Ascending aorta (tissue), 2 donors: ENCODE results near the gene HAUS1. TPM values are rescaled to one million over a fixed set of nuclear protein-coding genes. Genes with fewer than 3 reads are reported as not detected.
"Not testable (repeated sequence)": the region's sequence is repeated elsewhere in the genome, so short reads cannot be mapped to it uniquely, and the experiment has no call there.

Experiments used
- DNase-seq, 2 donors: peaks; one replicate each; pipeline ENCODE4 v3.0.0-alpha.2; 2019; ENCODE audit warnings: low spot score in 2 of 2
- H3K27ac ChIP-seq, 2 donors: fragments of 200-600 bp; sonication (generic); one replicate each; pipeline ENCODE4 v1.5.1; 2016 to 2017; ENCODE audit warnings: mild to moderate bottlenecking in 1 of 2
- H3K27me3 ChIP-seq: fragments of 200-600 bp; sonication (generic); one replicate; pipeline ENCODE4 v1.5.1; 2017
- H3K36me3 ChIP-seq, 2 donors: fragments of 200-600 bp; sonication (generic); one replicate each; pipeline ENCODE4 v1.5.1; 2016
- H3K4me1 ChIP-seq, 2 donors: fragments of 200-600 bp; sonication (generic); one replicate each; pipeline ENCODE4 v1.5.1; 2016 to 2017; ENCODE audit warnings: mild to moderate bottlenecking in 1 of 2
- H3K4me3 ChIP-seq, 2 donors: fragments of 200-600 bp; sonication (generic); one replicate each; pipeline ENCODE4 v1.5.1; 2016 to 2017; ENCODE audit warnings: mild to moderate bottlenecking in 1 of 2
- H3K9me3 ChIP-seq, 2 donors: fragments of 200-600 bp; sonication (generic); one replicate each; pipeline ENCODE4 v1.5.1; 2016
- intact Hi-C: fragments of 100-400 bp; cut with DNase I; formaldehyde crosslinking; loops from one replicate; pipeline ENCODE4 v1.15.1; 2023
- total RNA-seq: library from RNA; depleted of rRNA; stranded (reverse); fragments of >200 nt; gene quantifications from one replicate; pipeline ENCODE4 v1.1.0, GENCODE V29; 2016
- TF ChIP-seq, protein P1 (sequence below), 3 experiments: fragments of 200-600 bp in 2 of 3; fragments of 450-650 bp in 1 of 3; sonication (generic) in 2 of 3; IDR thresholded peaks; one replicate each; pipeline ENCODE4 v1.5.1; 2016 to 2019; ENCODE audit warnings: antibody characterized with exemption in 3 of 3, mild to moderate bottlenecking in 1 of 3, moderate library complexity in 1 of 3

Gene HAUS1
- total RNA-seq, 1 donor from 2014 or later = 5.0 TPM

DNA sequence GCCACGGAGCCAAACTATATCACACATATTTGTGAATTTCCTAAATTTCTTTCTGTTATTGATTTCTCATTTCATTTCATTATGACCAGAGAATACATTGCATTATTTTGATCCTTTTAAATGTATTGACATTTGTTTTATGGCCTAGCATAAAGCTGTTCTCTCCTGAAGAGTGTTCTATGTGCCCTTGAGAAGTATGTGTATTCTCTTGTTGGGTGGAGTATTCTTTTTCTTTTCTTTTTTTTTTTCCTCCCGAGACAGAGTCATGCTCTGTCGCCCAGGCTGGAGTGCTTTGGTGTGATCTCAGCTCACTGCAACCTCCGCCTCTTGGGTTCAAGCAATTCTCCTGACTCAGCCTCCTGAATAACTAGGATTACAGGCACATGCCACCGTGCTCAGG, 5.2 kb downstream of the HAUS1 start:
- Histone ChIP-seq H3K9me3 (no peaks in the 10 kb centered on the region), H3K27me3 (no peaks in the 10 kb centered on the region), H3K27ac (no peak overlapping the region), H3K4me1 (peaks cover 0 to 3% of the 10 kb centered on the region in 2 donors), H3K4me3 (no peak overlapping the region), H3K36me3 (peaks cover 17 to 24% of the 10 kb centered on the region in 2 donors)
- no peak for DNase-seq
- TF ChIP-seq, protein P1, sequence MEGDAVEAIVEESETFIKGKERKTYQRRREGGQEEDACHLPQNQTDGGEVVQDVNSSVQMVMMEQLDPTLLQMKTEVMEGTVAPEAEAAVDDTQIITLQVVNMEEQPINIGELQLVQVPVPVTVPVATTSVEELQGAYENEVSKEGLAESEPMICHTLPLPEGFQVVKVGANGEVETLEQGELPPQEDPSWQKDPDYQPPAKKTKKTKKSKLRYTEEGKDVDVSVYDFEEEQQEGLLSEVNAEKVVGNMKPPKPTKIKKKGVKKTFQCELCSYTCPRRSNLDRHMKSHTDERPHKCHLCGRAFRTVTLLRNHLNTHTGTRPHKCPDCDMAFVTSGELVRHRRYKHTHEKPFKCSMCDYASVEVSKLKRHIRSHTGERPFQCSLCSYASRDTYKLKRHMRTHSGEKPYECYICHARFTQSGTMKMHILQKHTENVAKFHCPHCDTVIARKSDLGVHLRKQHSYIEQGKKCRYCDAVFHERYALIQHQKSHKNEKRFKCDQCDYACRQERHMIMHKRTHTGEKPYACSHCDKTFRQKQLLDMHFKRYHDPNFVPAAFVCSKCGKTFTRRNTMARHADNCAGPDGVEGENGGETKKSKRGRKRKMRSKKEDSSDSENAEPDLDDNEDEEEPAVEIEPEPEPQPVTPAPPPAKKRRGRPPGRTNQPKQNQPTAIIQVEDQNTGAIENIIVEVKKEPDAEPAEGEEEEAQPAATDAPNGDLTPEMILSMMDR (IDR thresholded peaks at IDR 0.05) = no peak
- intact Hi-C loops = loop anchor here (10.0 kb wide), 1 partner anchor 1045 kb away; the partner anchor contains the start of gene HDHD2

DNA sequence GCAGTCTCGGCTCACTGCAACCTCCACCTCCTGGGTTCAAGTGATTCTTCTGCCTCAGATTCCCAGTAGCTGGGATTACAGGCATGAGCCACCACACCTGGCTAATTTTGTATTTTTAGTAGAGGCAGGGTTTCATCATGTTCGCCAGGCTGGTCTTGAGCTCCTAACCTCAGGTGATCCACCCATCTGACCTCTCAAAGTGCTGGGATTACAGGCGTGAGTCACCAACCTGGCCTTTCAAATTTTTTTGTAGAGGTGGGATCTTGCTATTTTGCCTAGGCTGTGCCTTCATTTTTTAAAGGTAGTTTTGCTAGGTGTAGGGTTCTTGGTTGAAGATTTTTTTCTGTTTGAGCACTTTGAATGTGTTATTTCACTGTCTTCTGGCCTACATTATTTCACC, 6.2 kb downstream of the HAUS1 start:
- H3K27ac ChIP-seq = no peak overlapping the region
- DNase-seq = no peak
- no peaks in the 10 kb centered on the region for H3K9me3 ChIP-seq
- H3K36me3 ChIP-seq = peaks cover 22 to 28% of the 10 kb centered on the region in 2 donors
- no peaks in the 10 kb centered on the region for H3K27me3 ChIP-seq
- H3K4me1 ChIP-seq = no peaks in the 10 kb centered on the region
- H3K4me3 ChIP-seq = no peak overlapping the region
- TF ChIP-seq, protein P1 (IDR thresholded peaks at IDR 0.05) = no peak
- intact Hi-C loops = no loop called here

DNA sequence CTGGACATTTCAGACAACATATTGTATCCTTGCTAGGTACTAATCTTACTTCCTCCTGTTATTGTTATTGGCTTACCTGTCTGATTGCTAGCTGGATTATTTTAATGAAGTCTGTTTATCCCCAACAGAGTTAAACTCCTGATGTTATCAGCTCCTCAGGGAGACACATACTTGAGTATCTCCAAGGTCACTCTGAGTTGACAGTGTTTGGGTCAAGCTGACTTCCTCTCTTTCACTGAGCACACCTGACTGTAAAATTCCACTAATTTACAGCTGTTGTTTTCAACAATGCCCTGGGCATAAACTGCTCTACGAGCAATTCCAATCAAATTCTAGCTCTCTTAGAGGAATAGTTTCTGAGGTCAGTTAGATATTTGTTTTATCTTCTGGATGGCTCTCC, 9.6 kb downstream of the HAUS1 start:
- H3K36me3 ChIP-seq = peaks cover 22 to 40% of the 10 kb centered on the region in 2 donors

DNA sequence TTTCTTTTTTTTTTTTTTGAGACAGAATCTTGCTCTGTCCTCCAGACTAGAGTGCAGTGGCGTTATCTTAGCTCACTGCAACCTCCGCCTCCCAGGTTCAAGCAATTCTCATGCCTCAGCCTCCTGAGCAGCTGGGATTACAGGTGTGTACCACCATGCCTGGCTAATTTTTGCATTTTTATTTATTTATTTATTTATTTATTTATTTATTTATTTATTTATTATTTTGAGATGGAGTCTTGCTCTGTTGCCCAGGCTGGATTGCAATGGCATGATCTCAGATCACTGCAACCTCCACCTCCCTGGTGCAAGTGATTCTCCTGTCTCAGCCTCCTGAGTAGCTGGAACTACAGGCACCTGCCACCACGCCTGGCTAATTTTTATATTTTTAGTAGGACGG, 22.4 kb downstream of the HAUS1 start:
- intact Hi-C loops, DNase-seq, H3K9me3 ChIP-seq, H3K27me3 ChIP-seq, H3K27ac ChIP-seq, H3K4me1 ChIP-seq, H3K4me3 ChIP-seq: not testable (repeated sequence)
- peaks cover 48 to 83% of the 10 kb centered on the region in 2 donors for H3K36me3 ChIP-seq

More for the DNA sequence above, 9.6 kb downstream of the HAUS1 start:
- TF ChIP-seq, protein P1 (IDR thresholded peaks at IDR 0.05) = no peak
- Histone ChIP-seq H3K4me1 (no peaks in the 10 kb centered on the region), H3K4me3 (no peak overlapping the region), H3K27ac (no peak overlapping the region), H3K27me3 (no peaks in the 10 kb centered on the region), H3K9me3 (no peaks in the 10 kb centered on the region)
- intact Hi-C loops = no loop called here
- DNase-seq = no peak

DNA sequence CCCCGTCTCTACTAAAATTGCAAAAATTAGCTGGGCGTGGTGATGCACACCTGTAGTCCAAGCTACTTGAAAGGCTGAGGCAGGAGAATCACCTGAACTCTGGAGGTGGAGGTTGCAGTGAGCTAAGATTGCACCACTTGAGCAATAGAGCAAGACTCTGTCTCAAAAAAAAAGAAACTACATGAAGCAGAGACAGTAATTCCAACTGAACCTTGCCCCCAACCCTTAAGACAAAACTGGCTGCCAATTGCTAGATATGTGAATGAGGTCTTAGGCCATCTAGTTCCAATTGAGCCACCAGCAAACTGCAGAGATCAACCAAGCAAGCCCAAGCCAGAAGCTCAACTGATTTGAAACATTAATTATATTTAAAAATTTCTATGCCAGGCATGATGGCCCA, 25.9 kb downstream of the HAUS1 start:
- Histone ChIP-seq H3K27ac (no peak overlapping the region), H3K9me3 (no peaks in the 10 kb centered on the region), H3K4me1 (no peaks in the 10 kb centered on the region), H3K27me3 (no peaks in the 10 kb centered on the region), H3K4me3 (no peak overlapping the region), H3K36me3 (peaks cover 31 to 54% of the 10 kb centered on the region in 2 donors)
- DNase-seq = no peak
- TF ChIP-seq, protein P1 (IDR thresholded peaks at IDR 0.05) = no peak
- intact Hi-C loops = no loop called here

DNA sequence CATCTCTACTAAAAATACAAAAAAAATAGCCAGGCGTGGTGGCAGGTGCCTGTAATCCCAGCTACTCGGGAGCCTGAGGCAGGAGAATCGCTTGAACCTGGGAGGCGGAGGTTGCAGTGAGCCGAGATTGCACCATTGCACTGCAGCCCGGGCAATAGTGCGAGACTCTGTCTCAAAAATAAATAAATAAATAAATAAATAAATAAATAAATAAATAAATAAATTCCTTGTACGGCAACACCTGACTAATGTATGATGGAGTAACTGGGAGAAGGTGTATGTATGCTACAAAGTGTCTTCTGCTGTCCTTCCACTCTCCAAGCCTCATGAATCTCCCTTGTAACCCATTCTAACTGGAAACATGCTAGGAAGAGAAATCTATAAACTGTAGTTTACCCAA, 26.4 kb downstream of the HAUS1 start:
- H3K27me3 ChIP-seq, DNase-seq, H3K4me1 ChIP-seq, H3K4me3 ChIP-seq, H3K27ac ChIP-seq, intact Hi-C loops, H3K9me3 ChIP-seq: not testable (repeated sequence)
- peaks cover 31 to 49% of the 10 kb centered on the region in 2 donors for H3K36me3 ChIP-seq

DNA sequence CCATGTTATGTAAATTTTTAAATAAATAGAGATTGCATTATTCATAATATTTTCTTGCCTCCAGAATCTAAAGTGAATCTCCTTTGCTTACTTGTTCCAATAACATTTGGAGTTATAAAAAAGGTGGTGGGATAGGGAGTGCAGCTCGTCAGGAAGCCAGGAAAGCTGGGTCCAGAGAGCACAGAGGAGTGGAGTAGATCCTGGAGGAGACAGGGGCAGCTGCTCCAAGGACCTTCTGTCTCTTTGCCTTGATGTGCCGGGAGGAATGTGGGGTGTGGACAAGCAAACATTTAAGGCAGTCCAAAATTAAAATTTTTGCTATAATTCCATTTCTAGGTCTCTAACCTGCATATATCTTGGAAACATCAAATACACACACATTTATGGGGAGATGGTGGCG, 29.3 kb downstream of the HAUS1 start:
- DNase-seq = no peak
- intact Hi-C loops = no loop called here
- H3K27ac ChIP-seq = no peak overlapping the region

More for the DNA sequence above, 29.3 kb downstream of the HAUS1 start:
- Histone ChIP-seq H3K4me1 (no peaks in the 10 kb centered on the region), H3K27me3 (no peaks in the 10 kb centered on the region), H3K4me3 (no peak overlapping the region), H3K36me3 (peaks cover 8 to 23% of the 10 kb centered on the region in 2 donors), H3K9me3 (no peaks in the 10 kb centered on the region)
- TF ChIP-seq, protein P1 (IDR thresholded peaks at IDR 0.05) = no peak
